Upper lobe of left lung (tissue), 4 donors: ENCODE data around the gene ANKRD60.

ENCODE experiments used
- CTCF ChIP-seq, 6 experiments: fragments of 450-650 bp in 4 of 6; fragments of 200-600 bp in 2 of 6; sonication (generic) in 2 of 6; IDR thresholded peaks; one replicate each; pipeline ENCODE4 v1.5.1; 2016 to 2019; ENCODE audit warnings: antibody characterized with exemption in 6 of 6
- EP300 ChIP-seq, 4 donors: sonication (generic); formaldehyde crosslinking; IDR thresholded peaks; one replicate each; pipeline ENCODE4 v1.5.1; 2017; ENCODE audit warnings: antibody characterized with exemption in 4 of 4, control low read depth in 2 of 4
- POLR2A ChIP-seq, 4 donors: fragments of 450-650 bp; IDR thresholded peaks; one replicate each; pipeline ENCODE4 v1.5.1; 2016 to 2017; ENCODE audit warnings: antibody characterized with exemption in 4 of 4, mild to moderate bottlenecking in 2 of 4
- POLR2AphosphoS5 ChIP-seq, 2 donors: sonication (generic); formaldehyde crosslinking; IDR thresholded peaks; one replicate each; pipeline ENCODE4 v1.5.1; 2017; ENCODE audit warnings: antibody characterized with exemption in 2 of 2

GRCh38 chr20:58251979-58252591, 23.6 kb upstream of the ANKRD60 start:
- TF ChIP-seq CTCF (IDR thresholded peaks at IDR 0.05) = no peak
- TF ChIP-seq POLR2A (IDR thresholded peaks at IDR 0.05) = no peak
- no peak for TF ChIP-seq EP300 (IDR thresholded peaks at IDR 0.05)
- TF ChIP-seq POLR2AphosphoS5 (IDR thresholded peaks at IDR 0.05) = no peak
